Activated CD4-positive, alpha-beta T cell treated with anti-CD3 and anti-CD28 coated beads, Interleukin-2, amount 10 ng/mL, durations not matched to agents 24 days and 14 days (primary cell): ENCODE data around the gene UTP14C. TPM values are rescaled to one million over a fixed set of nuclear protein-coding genes. Genes with fewer than 3 reads are reported as not detected.
A peak's percentile ranks its signal among the peaks of the same experiment; 100 is the strongest.
"Not testable (repeated sequence)": the region's sequence is repeated elsewhere in the genome, so short reads cannot be mapped to it uniquely, and the experiment has no call there.

Experiments
- DNase-seq: peaks from one replicate; pipeline ENCODE4 v3.0.0; 2022
- H3K27ac Mint-ChIP-seq: one replicate; pipeline ENCODE4 v1.8.0; 2022; ENCODE audit warnings: mild to moderate bottlenecking, mixed read lengths
- H3K27me3 Mint-ChIP-seq: one replicate; pipeline ENCODE4 v1.8.0; 2022; ENCODE audit warnings: mixed read lengths
- H3K36me3 Mint-ChIP-seq: one replicate; pipeline ENCODE4 v1.8.0; 2022; ENCODE audit warnings: low read depth, mild to moderate bottlenecking, mixed read lengths
- H3K4me1 Mint-ChIP-seq: one replicate; pipeline ENCODE4 v1.8.0; 2021; ENCODE audit warnings: mixed read lengths
- H3K4me3 Mint-ChIP-seq: one replicate; pipeline ENCODE4 v1.8.0; 2022; ENCODE audit warnings: mild to moderate bottlenecking, moderate library complexity, mixed read lengths
- H3K9me3 Mint-ChIP-seq: one replicate; pipeline ENCODE4 v1.8.0; 2021; ENCODE audit warnings: mixed read lengths
- intact Hi-C: fragments of 100-400 bp; cut with micrococcal nuclease; formaldehyde crosslinking; loops from one replicate; pipeline ENCODE4 v1.15.1; 2023
- total RNA-seq: library from RNA; stranded (reverse); gene quantifications from 2 replicates; pipeline ENCODE4 v1.2.3, GENCODE V29; 2022

Gene UTP14C
- total RNA-seq, 1 donor from 2014 or later, result 12.2 TPM

DNA sequence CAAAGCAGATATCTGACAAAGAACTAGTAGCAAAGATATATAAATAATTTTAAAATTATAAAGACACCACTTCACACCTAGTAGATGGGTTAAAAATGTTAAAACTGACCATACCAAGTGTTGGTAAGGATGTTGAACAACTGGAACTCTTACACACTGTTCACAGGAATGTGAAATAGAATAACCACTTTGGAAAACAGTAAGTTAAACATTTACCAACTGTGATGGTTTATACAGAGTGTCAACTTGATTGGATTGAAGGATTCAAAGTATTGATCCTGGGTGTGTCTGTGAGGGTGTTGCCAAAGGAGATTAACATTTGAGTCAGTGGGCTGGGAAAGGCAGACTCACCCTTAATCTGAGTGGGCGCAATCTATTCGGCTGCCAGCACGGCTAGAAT lies 19.2 kb downstream of the UTP14C start:
- no peaks in the 10 kb centered on the region for H3K9me3 Mint-ChIP-seq
- intact Hi-C loops, result no loop called here
- DNase-seq, result no peak
- H3K36me3 Mint-ChIP-seq, result peaks cover 4% of the 10 kb centered on the region
- H3K4me1 Mint-ChIP-seq, result no peaks in the 10 kb centered on the region
- no peaks in the 10 kb centered on the region for H3K27me3 Mint-ChIP-seq
- H3K27ac Mint-ChIP-seq, result no peak overlapping the region
- no peak overlapping the region for H3K4me3 Mint-ChIP-seq

DNA sequence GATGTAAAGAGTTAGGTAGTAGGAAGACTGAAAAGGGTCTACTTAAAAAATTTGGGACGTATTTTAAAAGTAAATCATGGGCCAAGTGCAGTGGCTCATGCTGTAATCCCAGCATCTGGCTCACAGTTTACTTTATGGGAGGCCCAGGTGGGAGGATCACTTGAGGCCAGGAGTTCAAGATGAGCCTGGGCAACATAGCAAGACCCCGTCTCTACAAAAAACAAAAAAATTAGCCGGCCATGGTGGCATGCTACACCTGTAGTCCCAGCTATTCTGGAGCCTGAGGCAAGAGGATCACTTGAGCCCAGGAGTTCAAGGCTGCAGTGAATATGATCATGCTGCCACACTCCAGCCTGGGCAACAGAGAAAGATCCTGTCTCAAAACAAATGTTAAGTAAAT lies 23.0 kb downstream of the UTP14C start:
- H3K27ac Mint-ChIP-seq, result no peak overlapping the region

DNA sequence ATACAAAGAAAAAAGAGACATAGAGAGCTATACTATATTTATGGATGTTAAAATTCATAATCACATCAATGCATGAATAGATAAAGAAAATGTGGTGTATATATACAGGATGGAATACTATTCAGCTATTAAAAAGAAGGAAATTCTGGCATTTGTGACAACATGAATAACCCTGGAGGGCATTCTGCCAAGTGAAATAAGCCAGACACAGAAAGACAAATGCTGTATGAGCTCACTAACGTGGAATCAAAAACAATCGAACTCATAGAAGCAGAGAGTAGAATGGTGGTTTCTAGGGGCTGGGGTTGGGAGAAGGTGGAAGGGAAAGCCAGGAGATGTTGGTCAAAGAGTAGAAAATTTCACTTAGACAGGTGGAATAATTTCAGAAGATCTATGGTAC lies 24.0 kb downstream of the UTP14C start:
- no peaks in the 10 kb centered on the region for H3K27me3 Mint-ChIP-seq
- intact Hi-C loops, result no loop called here
- no peak for DNase-seq
- H3K36me3 Mint-ChIP-seq, result peaks cover 2% of the 10 kb centered on the region
- no peaks in the 10 kb centered on the region for H3K9me3 Mint-ChIP-seq
- no peaks in the 10 kb centered on the region for H3K4me1 Mint-ChIP-seq
- no peak overlapping the region for H3K27ac Mint-ChIP-seq
- no peak overlapping the region for H3K4me3 Mint-ChIP-seq

More for the DNA sequence above, 23.0 kb downstream of the UTP14C start:
- H3K4me3 Mint-ChIP-seq, result no peak overlapping the region
- H3K27me3 Mint-ChIP-seq, result no peaks in the 10 kb centered on the region
- no peaks in the 10 kb centered on the region for H3K9me3 Mint-ChIP-seq
- no peaks in the 10 kb centered on the region for H3K4me1 Mint-ChIP-seq
- intact Hi-C loops, result no loop called here
- H3K36me3 Mint-ChIP-seq, result peaks cover 2% of the 10 kb centered on the region
- DNase-seq, result no peak

DNA sequence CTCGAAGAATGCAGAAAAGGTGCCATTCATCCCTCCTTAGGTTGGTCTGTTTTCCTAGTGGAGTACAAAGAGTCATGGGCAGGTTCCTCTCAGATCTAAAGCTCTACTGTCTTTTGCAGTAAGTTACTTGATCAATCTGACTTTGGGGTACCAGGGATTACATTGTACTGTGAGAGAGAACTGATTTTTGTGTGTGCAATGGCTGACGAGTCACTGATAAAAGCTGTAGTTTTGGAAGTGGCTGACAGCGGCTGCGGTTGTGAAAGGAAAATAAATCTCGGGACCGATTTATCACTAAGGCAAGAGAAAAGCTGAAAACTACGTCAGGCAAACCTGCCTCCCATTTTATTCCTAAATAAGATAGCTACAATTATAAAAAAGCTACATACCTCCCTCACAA lies 26.9 kb downstream of the UTP14C start:
- Mint-ChIP-seq H3K27me3 (no peaks in the 10 kb centered on the region), H3K36me3 (no peaks in the 10 kb centered on the region), H3K4me1 (no peaks in the 10 kb centered on the region), H3K27ac (no peak overlapping the region), H3K9me3 (no peaks in the 10 kb centered on the region), H3K4me3 (no peak overlapping the region)
- intact Hi-C loops, result no loop called here
- no peak for DNase-seq

DNA sequence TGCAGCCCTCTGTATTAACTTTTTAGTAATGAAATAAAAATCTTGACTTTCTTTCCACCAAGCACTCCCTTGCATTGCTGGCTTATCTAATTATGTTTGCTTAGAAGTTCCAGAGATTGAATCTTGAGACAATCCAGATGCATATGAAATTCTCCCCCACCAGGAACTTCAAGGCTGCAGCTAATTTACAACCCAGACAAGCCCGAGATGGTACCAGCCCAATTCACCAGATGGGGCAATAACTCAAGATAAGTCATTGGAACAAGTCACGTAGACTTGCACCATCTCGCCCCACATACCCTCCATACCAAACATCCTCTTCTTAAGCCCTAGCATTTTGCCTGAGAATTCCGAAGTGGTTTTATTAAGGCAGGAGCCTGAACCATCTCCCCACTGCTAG lies 29.0 kb downstream of the UTP14C start:
- no peaks in the 10 kb centered on the region for H3K27me3 Mint-ChIP-seq
- no peak overlapping the region for H3K27ac Mint-ChIP-seq
- intact Hi-C loops, result no loop called here
- H3K4me1 Mint-ChIP-seq, result no peaks in the 10 kb centered on the region
- H3K36me3 Mint-ChIP-seq, result no peaks in the 10 kb centered on the region
- DNase-seq, result no peak
- H3K4me3 Mint-ChIP-seq, result no peak overlapping the region
- no peaks in the 10 kb centered on the region for H3K9me3 Mint-ChIP-seq

DNA sequence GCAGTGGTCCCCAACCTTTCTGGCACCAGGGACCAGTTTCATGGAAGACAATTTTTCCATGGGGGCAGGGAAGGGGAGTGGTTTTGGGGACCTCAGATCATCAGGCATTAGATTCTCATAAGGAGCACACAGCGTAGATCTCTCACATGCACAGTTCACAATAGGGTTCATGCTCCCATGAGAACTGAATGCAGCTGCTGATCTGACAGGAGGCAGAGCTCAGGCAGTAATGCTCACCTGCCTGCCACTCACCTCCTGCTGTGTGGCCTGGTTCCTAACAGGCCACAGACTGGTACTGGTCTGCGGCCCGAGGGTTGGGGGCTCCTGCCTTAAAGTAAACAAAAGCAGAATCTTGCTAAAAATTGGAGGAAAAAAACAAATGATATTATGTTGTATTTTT lies 36.6 kb downstream of the UTP14C start:
- H3K9me3 Mint-ChIP-seq, H3K27ac Mint-ChIP-seq, DNase-seq, intact Hi-C loops, H3K27me3 Mint-ChIP-seq, H3K36me3 Mint-ChIP-seq, H3K4me3 Mint-ChIP-seq, H3K4me1 Mint-ChIP-seq: not testable (repeated sequence)

DNA sequence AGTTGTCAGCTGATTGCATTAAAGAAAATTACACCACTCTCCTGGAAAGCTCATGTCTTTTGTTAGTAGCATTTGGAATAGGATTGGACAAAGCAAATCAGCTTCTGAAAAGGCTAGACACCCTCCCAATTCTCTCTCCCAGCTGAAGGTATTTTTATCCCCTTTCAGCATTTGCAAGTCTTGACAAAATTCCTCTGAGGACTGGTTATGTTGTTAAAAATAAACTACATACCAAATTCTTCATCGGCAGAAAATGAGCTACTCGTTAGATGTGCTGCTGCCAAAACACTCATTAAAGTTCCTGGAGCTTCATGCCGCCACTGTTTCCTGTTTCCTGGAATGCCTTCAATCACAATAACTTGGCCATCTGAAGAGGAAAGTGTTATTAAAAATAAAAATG lies 37.1 kb downstream of the UTP14C start:
- H3K27ac Mint-ChIP-seq, result no peak overlapping the region
- intact Hi-C loops, result no loop called here
- no peak for DNase-seq
- peaks cover 3% of the 10 kb centered on the region for H3K9me3 Mint-ChIP-seq
- H3K4me1 Mint-ChIP-seq, result no peaks in the 10 kb centered on the region
- H3K4me3 Mint-ChIP-seq, result no peak overlapping the region
- H3K36me3 Mint-ChIP-seq, result no peaks in the 10 kb centered on the region
- no peaks in the 10 kb centered on the region for H3K27me3 Mint-ChIP-seq

DNA sequence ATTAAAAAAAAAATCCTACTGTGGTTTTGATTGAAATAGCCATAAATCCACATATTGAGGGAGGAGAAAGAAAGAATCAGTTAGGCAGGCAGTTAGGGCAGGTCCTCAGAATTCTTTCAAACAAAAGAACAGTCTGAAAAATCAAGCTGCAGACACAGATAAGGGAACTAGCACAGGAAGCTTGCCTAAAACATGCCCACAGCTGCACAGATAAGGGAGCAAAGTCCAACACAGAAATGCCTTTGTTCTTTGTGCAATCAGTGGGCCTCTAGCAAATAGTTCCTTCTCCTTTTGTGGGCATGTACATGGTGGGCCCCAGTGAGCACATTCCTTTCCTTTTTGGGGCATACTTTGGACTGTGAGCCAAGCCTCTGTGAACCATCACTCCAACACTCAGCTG lies 42.7 kb downstream of the UTP14C start:
- Mint-ChIP-seq H3K27ac (no peak overlapping the region), H3K36me3 (no peaks in the 10 kb centered on the region), H3K4me3 (no peak overlapping the region), H3K27me3 (peaks cover 6% of the 10 kb centered on the region), H3K9me3 (peaks cover 11% of the 10 kb centered on the region), H3K4me1 (peaks cover 12% of the 10 kb centered on the region)
- no peak for DNase-seq
- intact Hi-C loops, result no loop called here

DNA sequence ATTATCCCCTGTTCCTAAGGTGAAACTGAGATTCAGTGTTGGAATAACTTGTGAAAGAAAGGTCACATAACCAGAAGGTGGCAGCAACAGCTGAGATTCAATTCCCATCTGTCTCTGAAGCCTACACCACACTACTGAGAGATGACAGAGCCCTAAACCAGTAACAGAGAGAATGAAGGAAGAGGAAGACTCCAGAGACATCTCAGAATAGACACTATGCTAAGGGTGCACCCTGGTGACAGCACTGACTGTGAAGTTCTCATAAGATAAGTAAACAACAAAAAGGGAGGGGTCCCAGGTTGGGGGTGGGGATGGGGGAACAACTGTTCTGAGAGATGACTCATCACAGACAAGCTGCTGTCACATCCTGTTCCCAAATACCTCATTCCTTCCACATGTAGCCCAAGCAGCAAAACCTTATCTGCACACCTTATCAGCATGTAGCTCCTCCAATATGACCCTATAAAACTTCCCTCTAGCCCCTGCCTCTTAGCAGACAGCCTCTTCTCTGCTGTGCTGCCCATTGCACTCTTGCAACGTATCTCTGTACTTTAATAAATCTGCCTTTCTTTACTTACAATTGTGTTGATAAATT lies 46.5 kb downstream of the UTP14C start:
- peaks cover 12% of the 10 kb centered on the region for H3K4me1 Mint-ChIP-seq
- no peak overlapping the region for H3K27ac Mint-ChIP-seq
- H3K4me3 Mint-ChIP-seq, result no peak overlapping the region
- intact Hi-C loops, result loop anchor here (2.0 kb wide), 1 partner anchor 56 kb away; no protein-coding TSS in a partner anchor
- H3K36me3 Mint-ChIP-seq, result no peaks in the 10 kb centered on the region
- peaks cover 11% of the 10 kb centered on the region for H3K9me3 Mint-ChIP-seq
- H3K27me3 Mint-ChIP-seq, result peaks cover 21% of the 10 kb centered on the region
- DNase-seq, result peak; percentile 65

Other genes with a start within 250 kb of the UTP14C start
- 3.2 and 3.9 TPM in 2 replicates for gene DHRS12, start 220.5 kb upstream of the UTP14C start, total RNA-seq
- gene TMEM272, start 179.5 kb upstream of the UTP14C start, total RNA-seq, result 0.38 and 0.77 TPM in 2 replicates
- not detected in 2 replicates for gene CCDC70, start 162.7 kb upstream of the UTP14C start, total RNA-seq
- gene ATP7B, start 13.2 kb upstream of the UTP14C start, total RNA-seq, result 0.65 and 0.83 TPM in 2 replicates
- gene ALG11, start 12.3 kb upstream of the UTP14C start, total RNA-seq, result 26.7 and 28.0 TPM in 2 replicates
- not detected in 2 replicates for gene NEK5, start 104.4 kb downstream of the UTP14C start, total RNA-seq
- gene NEK3, start 134.9 kb downstream of the UTP14C start, total RNA-seq, result 7.1 and 10.4 TPM in 2 replicates